NCI-H2081 (cell line): ENCODE measurements around the gene EXOC3L4.
A peak's percentile ranks its signal among the peaks of the same experiment; 100 is the strongest.

Source experiments
- DNase-seq, 2 experiments: peaks; one replicate each; lab custom pipeline; 2025; lab: John Stamatoyannopoulos, UW

EXOC3L4 gene

GRCh38 chr14:103070971-103071542 lies 23.5 kb upstream of the EXOC3L4 start:
- DNase-seq: no peak

- no peak for DNase-seq
Observed at GRCh38 chr14:103071544-103072251, 22.8 kb upstream of the EXOC3L4 start.

GRCh38 chr14:103072595-103073366 lies 21.7 kb upstream of the EXOC3L4 start:
- DNase-seq: no peak

- DNase-seq: no peak
Observed at GRCh38 chr14:103073367-103073875, 21.1 kb upstream of the EXOC3L4 start.

GRCh38 chr14:103073876-103074728 lies 20.4 kb upstream of the EXOC3L4 start:
- DNase-seq: no peak

GRCh38 chr14:103074729-103075367 lies 19.7 kb upstream of the EXOC3L4 start:
- no peak for DNase-seq

- peak; percentile 81 to 84 for DNase-seq
Observed at GRCh38 chr14:103078420-103078749, 16.1 kb upstream of the EXOC3L4 start.

GRCh38 chr14:103078860-103079587 lies 15.5 kb upstream of the EXOC3L4 start:
- no peak for DNase-seq

- no peak for DNase-seq
Observed at GRCh38 chr14:103081951-103082350, 12.6 kb upstream of the EXOC3L4 start.

GRCh38 chr14:103084021-103084919 lies 10.3 kb upstream of the EXOC3L4 start, which contains the start of gene LBHD2:
Gene LBHD2 (plus strand): TSS chr14:103084210. CDS start chr14:103086013, 1,803 bp downstream.
- DNase-seq: no peak

GRCh38 chr14:103085106-103086091 lies 9.1 kb upstream of the EXOC3L4 start:
- no peak for DNase-seq

GRCh38 chr14:103086771-103087342 lies 7.7 kb upstream of the EXOC3L4 start:
- DNase-seq: no peak

GRCh38 chr14:103087343-103087835 lies 7.1 kb upstream of the EXOC3L4 start:
- DNase-seq: no peak

- DNase-seq: no peak
Observed at GRCh38 chr14:103088921-103089320, 5.6 kb upstream of the EXOC3L4 start.

GRCh38 chr14:103089386-103090335 lies 4.9 kb upstream of the EXOC3L4 start:
- DNase-seq: no peak

GRCh38 chr14:103090481-103091020 lies 4.0 kb upstream of the EXOC3L4 start:
- no peak for DNase-seq
